ENCODE data around the gene CNRIP1. TPM values are rescaled to one million over a fixed set of nuclear protein-coding genes. Genes with fewer than 3 reads are reported as not detected.

The CNRIP1 gene
- total and polyA plus RNA-seq, 2 donors from 2014 or later: 8.7 to 14.1 TPM

GRCh38 chr2:68342470-68342869 lies 22.7 kb upstream of the CNRIP1 start:
- no peak for TF ChIP-seq CTCF (IDR thresholded peaks at IDR 0.05; ENCODE audit: borderline replicate concordance, extremely low read depth, insufficient read depth)
- FAIRE-seq: no peak
- Histone ChIP-seq H3K4me1 (ENCODE audit: control insufficient read depth in 2 of 3, insufficient read depth in 2 of 3, low read depth in 1 of 3, low read length in 3 of 3) (no peaks in the 10 kb centered on the region), H3K27ac (ENCODE audit: low read depth in 2 of 2, low read length in 2 of 2) (no peak overlapping the region), H3K4me3 (ENCODE audit: low read length in 3 of 3) (no peak overlapping the region), H3K9ac (ENCODE audit: low read length in 3 of 3) (no peak overlapping the region), H3K36me3 (ENCODE audit: control insufficient read depth in 2 of 3, insufficient read depth in 3 of 3, low read length in 3 of 3) (no peaks in the 10 kb centered on the region), H3K27me3 (ENCODE audit: control insufficient read depth, insufficient read depth, low read length) (no peaks in the 10 kb centered on the region), H3K9me3 (ENCODE audit: control insufficient read depth in 2 of 3, insufficient read depth in 1 of 3, low read length in 3 of 3) (peaks cover 0 to 3% (median 0%) of the 10 kb centered on the region in 3 donors)
- intact Hi-C loops (cut with DNase I): no loop called here
- no peak for DNase-seq

- no peak for TF ChIP-seq CTCF (IDR thresholded peaks at IDR 0.05; ENCODE audit: borderline replicate concordance, extremely low read depth, insufficient read depth)
- H3K4me1 ChIP-seq (ENCODE audit: control insufficient read depth in 2 of 3, insufficient read depth in 2 of 3, low read depth in 1 of 3, low read length in 3 of 3): no peaks in the 10 kb centered on the region
- no peak overlapping the region for H3K27ac ChIP-seq (ENCODE audit: low read depth in 2 of 2, low read length in 2 of 2)
- H3K9me3 ChIP-seq (ENCODE audit: control insufficient read depth in 2 of 3, insufficient read depth in 1 of 3, low read length in 3 of 3): peaks cover 0 to 3% (median 0%) of the 10 kb centered on the region in 3 donors
- H3K27me3 ChIP-seq (ENCODE audit: control insufficient read depth, insufficient read depth, low read length): no peaks in the 10 kb centered on the region
- no peaks in the 10 kb centered on the region for H3K36me3 ChIP-seq (ENCODE audit: control insufficient read depth in 2 of 3, insufficient read depth in 3 of 3, low read length in 3 of 3)
- DNase-seq (no peak), FAIRE-seq (no peak)
- no peak overlapping the region for H3K9ac ChIP-seq (ENCODE audit: low read length in 3 of 3)
- intact Hi-C loops (cut with DNase I): no loop called here
- no peak overlapping the region for H3K4me3 ChIP-seq (ENCODE audit: low read length in 3 of 3)
Observed at GRCh38 chr2:68341583-68341982, 21.8 kb upstream of the CNRIP1 start.

- DNase-seq: no peak
- TF ChIP-seq CTCF (IDR thresholded peaks at IDR 0.05; ENCODE audit: borderline replicate concordance, extremely low read depth, insufficient read depth): no peak
- no peak for FAIRE-seq
- H3K4me3 ChIP-seq (ENCODE audit: low read length in 3 of 3): no peak overlapping the region
- H3K9ac ChIP-seq (ENCODE audit: low read length in 3 of 3): no peak overlapping the region
- H3K27ac ChIP-seq (ENCODE audit: low read depth in 2 of 2, low read length in 2 of 2): no peak overlapping the region
- H3K36me3 ChIP-seq (ENCODE audit: control insufficient read depth in 2 of 3, insufficient read depth in 3 of 3, low read length in 3 of 3): no peaks in the 10 kb centered on the region
- no peaks in the 10 kb centered on the region for H3K4me1 ChIP-seq (ENCODE audit: control insufficient read depth in 2 of 3, insufficient read depth in 2 of 3, low read depth in 1 of 3, low read length in 3 of 3)
- no peaks in the 10 kb centered on the region for H3K27me3 ChIP-seq (ENCODE audit: control insufficient read depth, insufficient read depth, low read length)
- H3K9me3 ChIP-seq (ENCODE audit: control insufficient read depth in 2 of 3, insufficient read depth in 1 of 3, low read length in 3 of 3): peaks cover 0 to 3% (median 0%) of the 10 kb centered on the region in 3 donors
- intact Hi-C loops (cut with DNase I): no loop called here
Observed at GRCh38 chr2:68341062-68341329, 21.2 kb upstream of the CNRIP1 start.
